DOHH2 (cell line): ENCODE measurements around the gene GNAO1.

Source experiments
- EZH2phosphoT487 ChIP-seq: fragments of 200-600 bp; sonication (generic); IDR thresholded peaks from 2 replicates; pipeline ENCODE4 v1.6.1; 2017; ENCODE audit warnings: borderline replicate concordance, mild to moderate bottlenecking, antibody characterized with exemption, low read length, moderate library complexity, mixed read lengths
- TF ChIP-seq, protein P1 (sequence below): fragments of 200-600 bp; sonication (generic); IDR thresholded peaks from one replicate; pipeline ENCODE4 v1.5.1; 2014; ENCODE audit warnings: antibody characterized with exemption, mild to moderate bottlenecking, low read depth, low read length; ENCODE audit not compliant: poor library complexity, severe bottlenecking

DNA sequence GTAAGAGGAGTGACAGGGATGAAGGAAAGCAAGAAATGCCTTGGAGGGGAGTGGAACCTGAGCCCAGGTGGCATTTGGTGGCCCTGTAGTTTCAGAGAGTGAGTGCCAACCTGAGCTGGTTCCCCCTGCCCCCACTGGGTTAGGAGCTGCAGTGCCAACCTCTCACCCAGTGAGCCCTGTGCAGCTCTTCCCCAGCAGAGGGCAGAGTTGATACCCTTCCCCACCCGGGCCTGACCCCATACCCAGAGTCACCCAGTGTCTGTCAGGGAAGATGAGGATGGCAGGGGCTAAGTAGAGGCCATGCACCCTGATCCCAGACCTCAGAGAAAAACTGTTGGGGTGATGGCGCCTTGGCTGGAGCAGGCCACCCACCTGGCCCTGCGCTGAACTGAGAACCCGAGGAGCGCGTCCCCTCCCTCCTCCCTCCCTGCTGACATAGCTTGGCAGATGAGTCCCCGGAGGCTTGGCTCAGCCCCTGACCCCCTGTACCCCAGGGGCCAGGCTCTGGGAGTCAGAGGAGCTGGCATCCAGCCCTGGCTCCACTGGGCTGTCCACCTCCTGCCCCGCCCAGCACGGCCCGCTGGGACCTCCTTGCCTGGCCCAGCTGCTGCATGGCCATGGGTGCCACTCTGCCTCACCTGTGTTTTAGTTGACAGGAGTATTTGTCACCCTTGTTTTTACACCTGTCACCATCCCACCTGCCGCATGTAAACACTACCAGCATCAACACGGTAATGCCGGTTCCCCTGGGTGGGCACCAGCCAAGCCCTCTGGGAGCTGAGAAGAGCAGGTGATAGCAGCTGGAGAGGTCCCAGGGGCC is 120.1 kb downstream of the GNAO1 start:
- TF ChIP-seq, protein P1, sequence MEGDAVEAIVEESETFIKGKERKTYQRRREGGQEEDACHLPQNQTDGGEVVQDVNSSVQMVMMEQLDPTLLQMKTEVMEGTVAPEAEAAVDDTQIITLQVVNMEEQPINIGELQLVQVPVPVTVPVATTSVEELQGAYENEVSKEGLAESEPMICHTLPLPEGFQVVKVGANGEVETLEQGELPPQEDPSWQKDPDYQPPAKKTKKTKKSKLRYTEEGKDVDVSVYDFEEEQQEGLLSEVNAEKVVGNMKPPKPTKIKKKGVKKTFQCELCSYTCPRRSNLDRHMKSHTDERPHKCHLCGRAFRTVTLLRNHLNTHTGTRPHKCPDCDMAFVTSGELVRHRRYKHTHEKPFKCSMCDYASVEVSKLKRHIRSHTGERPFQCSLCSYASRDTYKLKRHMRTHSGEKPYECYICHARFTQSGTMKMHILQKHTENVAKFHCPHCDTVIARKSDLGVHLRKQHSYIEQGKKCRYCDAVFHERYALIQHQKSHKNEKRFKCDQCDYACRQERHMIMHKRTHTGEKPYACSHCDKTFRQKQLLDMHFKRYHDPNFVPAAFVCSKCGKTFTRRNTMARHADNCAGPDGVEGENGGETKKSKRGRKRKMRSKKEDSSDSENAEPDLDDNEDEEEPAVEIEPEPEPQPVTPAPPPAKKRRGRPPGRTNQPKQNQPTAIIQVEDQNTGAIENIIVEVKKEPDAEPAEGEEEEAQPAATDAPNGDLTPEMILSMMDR, result peak; percentile 46
- TF ChIP-seq EZH2phosphoT487, result no peak
